ENCODE data around the gene WASF2. TPM values are rescaled to one million over a fixed set of nuclear protein-coding genes. Genes with fewer than 3 reads are reported as not detected.

WASF2 gene
- total and polyA plus RNA-seq, 2 of the 8 experiments (the other 6 are each of a cell fraction or from before 2014, with no cell fraction given): 32.1 to 86.6 TPM

GRCh38 chr1:27491748-27492700 is 2.1 kb upstream of the WASF2 start:
- FAIRE-seq (no peak), DNase-seq (ENCODE audit: low read depth in 1 of 2, low spot score in 2 of 2) (no peak)
- POLR2A ChIA-PET (ENCODE audit: partially characterized antibody): interaction anchor here (1.2 kb wide), 1 partner anchor 70 kb away, joined by 4 read pairs; no protein-coding TSS in a partner anchor
- Histone ChIP-seq H3K9ac (replicated peaks in 1 of 4; ENCODE audit: extremely low read depth in 1 of 4, low read depth in 3 of 4, low read length in 3 of 4) (no peak overlapping the region), H4K5ac (ENCODE audit: insufficient read length, low read depth, low read length) (no peak overlapping the region), H3K79me1 (ENCODE audit: low read depth, low read length) (peaks cover 4% of the 10 kb centered on the region; the same call in 1 of the 2 replicates), H3K23me2 (ENCODE audit: low read depth, low read length) (peaks cover 8% of the 10 kb centered on the region), H3K23ac (ENCODE audit: insufficient read length) (no peak overlapping the region), H4K91ac (replicated peaks; ENCODE audit: insufficient read length, low read length) (no peak overlapping the region), H3K56ac (replicated peaks; ENCODE audit: insufficient read length, low read depth, low read length) (no peak overlapping the region), H3K4me2 (ENCODE audit: insufficient read depth in 1 of 2, low read depth in 2 of 2, low read length in 2 of 2) (no peak overlapping the region), H2BK12ac (ENCODE audit: low read depth, low read length) (peak overlapping the region; percentile 6; the same call in 1 of the 2 replicates), H3K9me3 (ENCODE audit: insufficient read depth in 2 of 2, low read depth in 1 of 2, low read length in 1 of 2) (no peaks in the 10 kb centered on the region), H2BK20ac (ENCODE audit: low read length) (0 out of 2 replicates have a peak overlapping the region, but pooled peaks have one; percentile 56), H3K27me3 (replicated peaks in 1 of 4; ENCODE audit: control insufficient read depth in 3 of 4, extremely low read depth in 1 of 4, insufficient read depth in 3 of 4, low read length in 3 of 4) (no peaks in the 10 kb centered on the region), H3K4me3 (ENCODE audit: extremely low read depth in 1 of 4, insufficient read depth in 2 of 4, low read depth in 3 of 4, low read length in 4 of 4) (no peak overlapping the region), H4K8ac (ENCODE audit: extremely low read depth, insufficient read depth, low read length) (no peak overlapping the region; the same call in 1 of the 2 replicates), H3K79me2 (ENCODE audit: control insufficient read depth in 1 of 2, insufficient read depth in 2 of 2, low read length in 2 of 2) (peaks cover 0 to 23% of the 10 kb centered on the region in 2 experiments; a peak in 3 of 4 replicates), H4K20me1 (replicated peaks in 1 of 2; ENCODE audit: control insufficient read depth in 1 of 2, insufficient read depth in 2 of 2, low read length in 2 of 2) (no peaks in the 10 kb centered on the region), H3K27ac (ENCODE audit: low read depth, low read length) (no peak overlapping the region), H3K4me1 (replicated peaks in 1 of 4; ENCODE audit: control insufficient read depth in 3 of 4, insufficient read depth in 4 of 4, low read length in 3 of 4) (peaks cover 0 to 15% (median 9%) of the 10 kb centered on the region in 4 experiments; a peak in 5 of 7 replicates), H3K4ac (replicated peaks; ENCODE audit: insufficient read length, low read depth, low read length) (no peak overlapping the region), H2BK5ac (ENCODE audit: low read depth, low read length) (0 out of 2 replicates have a peak overlapping the region, but pooled peaks have one; percentile 13), H2AK5ac (ENCODE audit: low read depth, low read length) (no peak overlapping the region; the same call in 1 of the 2 replicates), H2AFZ (ENCODE audit: low read length) (no peak overlapping the region), H3K14ac (ENCODE audit: insufficient read length) (no peak overlapping the region), H2BK15ac (ENCODE audit: low read length) (peak overlapping the region; percentile 67; the same call in 1 of the 2 replicates), H2BK120ac (replicated peaks; ENCODE audit: low read depth, low read length) (no peak overlapping the region), H3K36me3 (ENCODE audit: control insufficient read depth in 2 of 4, insufficient read depth in 4 of 4, low read length in 3 of 4) (no peaks in the 10 kb centered on the region), H3K18ac (ENCODE audit: extremely low read depth, low read length) (peak overlapping the region; percentile 57; the same call in 1 of the 2 replicates)
- CTCF ChIA-PET (ENCODE audit: partially characterized antibody): interaction anchor here (0.6 to 2.2 kb wide), 16 partner anchors 9 to 192 kb away, joined by 3 to 8 read pairs (median 3); no protein-coding TSS in a partner anchor
- 81% methylated on average over 9 of the region's 9 CpGs; no CpG with 5 or more reads in 1 of the 2 experiments for WGBS, 2 experiments (ENCODE audit: extremely low coverage in 1 of 2, insufficient coverage in 1 of 2, insufficient read length in 1 of 2, insufficient replicate concordance in 2 of 2, low coverage in 1 of 2, low lambda C conversion rate in 2 of 2, missing lambda C conversion rate in 1 of 2)
- TF ChIP-seq MAFK (IDR thresholded peaks at IDR 0.05; ENCODE audit: low read depth, low read length) (no peak), RAD21 (IDR thresholded peaks at IDR 0.05 in 1 of 2, conservative IDR thresholded peaks at IDR 0.05 in 1 of 2; ENCODE audit: low read depth in 2 of 2, low read length in 2 of 2) (no peak), EP300 (IDR thresholded peaks at IDR 0.05; ENCODE audit: borderline replicate concordance in 1 of 2, low read depth in 2 of 2, low read length in 2 of 2) (no peak), CTCF (IDR thresholded peaks at IDR 0.05; ENCODE audit: control extremely low read depth in 1 of 3, insufficient read depth in 1 of 3, low read depth in 1 of 3, low read length in 3 of 3) (no peak), TAF1 (IDR thresholded peaks at IDR 0.05; ENCODE audit: low read depth, low read length) (no peak), RBBP5 (IDR thresholded peaks at IDR 0.05; ENCODE audit: borderline replicate concordance, low read depth, low read length) (no peak), RXRA (IDR thresholded peaks at IDR 0.05; ENCODE audit: insufficient read depth, low read depth, low read length) (no peak)

Data from H1 (cell line).